AG09309 (cell line): ENCODE data around the gene ORC1.
"Not testable (repeated sequence)": the region's sequence is repeated elsewhere in the genome, so short reads cannot be mapped to it uniquely, and the experiment has no call there.

Experiments used
- DNase-seq: peaks from one replicate; pipeline ENCODE4 v3.0.0-alpha.2; 2010; ENCODE audit warnings: low read depth
- H3K4me3 ChIP-seq: 2 replicates; pipeline ENCODE4 v1.5.1; 2011; ENCODE audit warnings: mild to moderate bottlenecking, low read depth, low read length, moderate library complexity; ENCODE audit not compliant: control insufficient read depth
- TF ChIP-seq, protein P1 (sequence below): IDR thresholded peaks from 2 replicates; pipeline ENCODE4 v1.5.1; 2011; ENCODE audit warnings: mild to moderate bottlenecking, low read depth, low read length, inconsistent platforms; ENCODE audit not compliant: insufficient read depth, control insufficient read depth; ENCODE audit errors: missing control alignments

Gene ORC1

DNA sequence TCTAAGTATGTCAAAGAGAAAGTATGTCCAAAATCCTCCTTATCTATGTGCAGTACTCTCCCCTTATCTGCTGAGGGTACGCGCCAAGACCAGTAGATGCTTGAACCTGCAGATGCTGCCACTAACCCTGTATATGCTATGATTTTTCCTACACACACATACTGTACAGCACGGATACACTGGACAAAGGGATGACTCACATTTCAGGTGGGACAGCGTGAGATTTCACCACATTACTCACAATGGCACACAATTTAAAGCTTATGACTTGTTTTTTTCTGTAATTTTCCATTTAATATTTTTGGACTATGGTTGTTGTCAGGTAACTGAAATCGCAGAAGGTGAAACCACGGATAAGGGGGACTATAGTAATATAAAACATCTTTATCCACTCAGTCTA lies 4.1 kb downstream of the ORC1 start:
- no peak overlapping the region for H3K4me3 ChIP-seq
- no peak for DNase-seq
- TF ChIP-seq, protein P1, sequence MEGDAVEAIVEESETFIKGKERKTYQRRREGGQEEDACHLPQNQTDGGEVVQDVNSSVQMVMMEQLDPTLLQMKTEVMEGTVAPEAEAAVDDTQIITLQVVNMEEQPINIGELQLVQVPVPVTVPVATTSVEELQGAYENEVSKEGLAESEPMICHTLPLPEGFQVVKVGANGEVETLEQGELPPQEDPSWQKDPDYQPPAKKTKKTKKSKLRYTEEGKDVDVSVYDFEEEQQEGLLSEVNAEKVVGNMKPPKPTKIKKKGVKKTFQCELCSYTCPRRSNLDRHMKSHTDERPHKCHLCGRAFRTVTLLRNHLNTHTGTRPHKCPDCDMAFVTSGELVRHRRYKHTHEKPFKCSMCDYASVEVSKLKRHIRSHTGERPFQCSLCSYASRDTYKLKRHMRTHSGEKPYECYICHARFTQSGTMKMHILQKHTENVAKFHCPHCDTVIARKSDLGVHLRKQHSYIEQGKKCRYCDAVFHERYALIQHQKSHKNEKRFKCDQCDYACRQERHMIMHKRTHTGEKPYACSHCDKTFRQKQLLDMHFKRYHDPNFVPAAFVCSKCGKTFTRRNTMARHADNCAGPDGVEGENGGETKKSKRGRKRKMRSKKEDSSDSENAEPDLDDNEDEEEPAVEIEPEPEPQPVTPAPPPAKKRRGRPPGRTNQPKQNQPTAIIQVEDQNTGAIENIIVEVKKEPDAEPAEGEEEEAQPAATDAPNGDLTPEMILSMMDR, result no peak

DNA sequence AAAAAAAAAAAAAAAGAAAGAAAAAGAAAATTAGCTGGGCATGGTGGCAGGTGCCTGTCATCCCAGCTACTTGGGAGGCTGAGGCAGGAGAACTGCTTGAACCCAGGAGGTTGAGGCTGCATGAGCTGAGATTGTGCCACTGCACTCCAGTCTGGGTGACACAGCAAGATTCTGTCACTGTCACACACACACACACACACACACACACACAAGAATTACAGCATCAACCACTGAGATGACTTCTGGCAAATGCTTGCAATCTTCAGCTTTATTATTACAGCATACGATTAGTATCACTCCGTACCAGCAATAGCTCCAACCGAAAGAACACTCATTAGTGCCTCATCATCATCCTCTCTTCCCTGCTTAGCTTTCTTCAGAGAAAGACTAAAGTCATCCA lies 4.6 kb downstream of the ORC1 start:
- no peak overlapping the region for H3K4me3 ChIP-seq
- no peak for DNase-seq
- TF ChIP-seq, protein P1, result no peak

DNA sequence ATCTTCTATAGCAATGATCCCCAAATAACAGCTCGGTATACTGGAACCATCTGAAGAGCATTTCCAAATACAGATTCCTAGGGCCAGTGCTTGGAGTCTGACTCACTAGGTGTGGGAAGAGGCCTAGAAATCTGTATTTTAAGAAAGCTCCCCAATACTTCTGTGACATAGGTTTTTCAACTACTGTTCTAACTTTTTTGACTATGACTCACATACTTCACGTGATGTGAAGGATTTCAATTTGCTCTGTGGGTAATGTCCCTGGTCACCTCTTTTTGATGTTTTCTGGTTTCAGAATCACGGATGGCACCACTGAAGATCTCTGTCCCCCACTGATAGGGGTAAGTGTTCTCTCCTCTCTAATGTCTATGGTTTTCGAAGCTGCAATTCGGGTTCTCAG lies 11.0 kb downstream of the ORC1 start:
- DNase-seq, result no peak
- H3K4me3 ChIP-seq, result no peak overlapping the region
- TF ChIP-seq, protein P1, result no peak

DNA sequence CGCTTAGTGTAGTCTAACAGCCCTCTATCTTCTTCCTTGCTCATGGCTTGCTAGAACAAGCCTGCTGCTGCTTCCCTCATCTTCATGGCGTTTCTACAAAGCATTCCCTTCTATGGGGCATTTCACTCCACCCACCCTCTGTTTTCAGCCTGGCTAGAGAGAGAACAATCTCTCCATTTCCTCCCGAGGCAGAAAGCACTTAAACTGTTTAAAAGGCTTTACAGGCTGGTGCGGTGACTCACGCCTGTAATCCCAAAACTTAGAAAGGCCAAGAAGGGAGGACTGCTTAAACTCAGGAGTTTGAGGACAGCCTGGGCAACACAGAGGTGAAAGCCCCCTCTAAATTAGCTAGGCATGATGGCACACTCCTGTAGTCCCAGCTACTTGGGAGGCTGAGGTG lies 17.8 kb downstream of the ORC1 start:
- TF ChIP-seq, protein P1, result no peak
- no peak for DNase-seq
- H3K4me3 ChIP-seq, result no peak overlapping the region

DNA sequence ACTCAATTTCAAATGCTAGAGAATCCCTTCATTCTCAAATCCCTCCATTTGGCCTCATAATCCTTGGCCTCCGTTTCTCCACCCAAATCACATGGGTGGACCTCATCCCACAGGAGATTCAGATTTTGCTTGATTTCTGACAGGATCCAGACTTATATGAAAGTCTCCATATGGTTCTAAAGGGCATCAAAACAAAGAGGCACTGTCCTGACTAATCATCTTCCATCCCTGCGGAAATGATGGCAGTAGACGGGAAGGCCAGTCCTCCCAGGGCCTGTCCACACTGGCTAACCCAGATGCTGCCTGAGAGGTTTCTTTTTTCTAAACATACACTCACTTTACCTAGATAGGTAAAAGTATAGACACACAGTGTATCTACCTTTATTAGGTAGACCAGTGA lies 18.8 kb downstream of the ORC1 start:
- TF ChIP-seq, protein P1, result no peak
- no peak overlapping the region for H3K4me3 ChIP-seq
- DNase-seq, result no peak

DNA sequence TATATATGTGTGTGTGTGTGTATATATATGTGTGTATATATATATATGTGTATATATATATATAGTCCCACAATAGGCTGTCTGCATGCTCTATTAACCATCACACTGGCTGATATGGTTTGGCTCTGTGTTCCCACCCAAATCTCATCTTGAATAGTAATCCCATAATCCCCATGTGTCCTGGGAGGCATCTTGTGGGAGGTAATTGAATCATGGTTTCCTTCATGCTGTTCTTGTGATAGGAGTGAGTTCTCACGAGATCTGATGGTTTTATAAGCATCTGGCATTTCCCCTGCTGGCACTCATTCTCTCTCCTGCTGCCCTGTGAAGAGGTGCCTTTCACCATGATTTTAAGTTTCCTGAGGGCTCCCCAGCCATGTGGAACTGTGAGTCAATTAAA lies 34.4 kb downstream of the ORC1 start:
- H3K4me3 ChIP-seq, DNase-seq: not testable (repeated sequence)

DNA sequence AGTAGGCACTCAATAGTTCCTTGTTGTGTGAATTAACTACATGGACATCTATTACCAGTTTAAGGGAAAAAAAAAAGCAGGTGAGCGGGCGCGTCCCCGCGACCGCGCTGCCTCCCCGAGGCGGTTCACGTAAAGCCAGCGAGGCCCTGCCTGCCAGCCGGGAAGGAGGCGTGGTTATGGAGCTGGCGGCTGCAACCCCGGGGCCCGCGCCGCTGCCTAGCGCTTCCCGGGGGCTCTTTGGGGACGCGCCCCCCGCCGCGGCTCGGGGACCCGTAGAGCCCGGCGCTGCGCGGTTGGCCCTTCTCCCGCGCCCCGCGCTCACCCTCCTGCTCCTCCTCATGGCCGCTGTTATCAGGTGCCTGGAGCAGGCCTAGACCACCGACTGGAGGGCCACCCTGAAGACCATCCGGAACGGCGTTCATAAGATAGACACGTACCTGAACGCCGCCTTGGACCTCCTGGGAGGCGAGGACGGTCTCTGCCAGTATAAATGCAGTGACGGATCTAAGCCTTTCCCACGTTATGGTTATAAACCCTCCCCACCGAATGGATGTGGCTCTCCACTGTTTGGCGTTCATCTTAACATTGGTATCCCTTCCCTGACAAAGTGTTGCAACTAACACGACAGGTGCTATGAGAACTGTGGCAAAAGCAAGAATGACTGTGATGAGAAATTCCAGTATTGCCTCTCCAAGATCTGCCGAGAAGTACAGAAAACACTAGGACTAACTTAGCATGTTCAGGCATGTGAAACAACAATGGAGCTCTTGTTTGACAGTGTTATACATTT lies 35.6 kb downstream of the ORC1 start:
- no peak for DNase-seq
- TF ChIP-seq, protein P1, result no peak
- H3K4me3 ChIP-seq, result no peak overlapping the region; the same call in 1 of the 2 replicates
